GM19035 (cell line): ENCODE data around the gene RPIA.

ENCODE experiments used
- ATAC-seq: cut with Tn5 transposase; IDR thresholded peaks from one replicate; pipeline ENCODE4 v1.9.1; 2021; ENCODE audit not compliant: unreplicated experiment

Gene RPIA

GRCh38 chr2:88683160-88684021, 8.1 kb upstream of the RPIA start:
- ATAC-seq, result no peak

- ATAC-seq, result no peak
Measured at GRCh38 chr2:88684519-88684918, 7.0 kb upstream of the RPIA start.

- no peak for ATAC-seq
Measured at GRCh38 chr2:88686320-88686719, 5.2 kb upstream of the RPIA start.

GRCh38 chr2:88687384-88687783, 4.1 kb upstream of the RPIA start:
- no peak for ATAC-seq

GRCh38 chr2:88690591-88691338, 708 bp upstream of the RPIA start:
- peak; percentile 17 for ATAC-seq

- peak; percentile 6 for ATAC-seq
Measured at GRCh38 chr2:88692187-88692586, 714 bp downstream of the RPIA start.

- ATAC-seq, result no peak
Measured at GRCh38 chr2:88693911-88694414, 2.5 kb downstream of the RPIA start.

- no peak for ATAC-seq
Measured at GRCh38 chr2:88696611-88697010, 5.1 kb downstream of the RPIA start.

GRCh38 chr2:88697370-88698026, 6.0 kb downstream of the RPIA start:
- no peak for ATAC-seq

GRCh38 chr2:88698027-88698413, 6.5 kb downstream of the RPIA start:
- no peak for ATAC-seq

- ATAC-seq, result no peak
Measured at GRCh38 chr2:88698498-88699233, 7.2 kb downstream of the RPIA start.

- no peak for ATAC-seq
Measured at GRCh38 chr2:88707003-88707402, 15.5 kb downstream of the RPIA start.

GRCh38 chr2:88709181-88709631, 17.7 kb downstream of the RPIA start:
- no peak for ATAC-seq

- no peak for ATAC-seq
Measured at GRCh38 chr2:88711289-88711688, 19.8 kb downstream of the RPIA start.

- ATAC-seq, result no peak
Measured at GRCh38 chr2:88711897-88712296, 20.4 kb downstream of the RPIA start.

- no peak for ATAC-seq
Measured at GRCh38 chr2:88713408-88713807, 21.9 kb downstream of the RPIA start.

- no peak for ATAC-seq
Measured at GRCh38 chr2:88714667-88715066, 23.2 kb downstream of the RPIA start.

- ATAC-seq, result no peak
Measured at GRCh38 chr2:88720399-88720798, 28.9 kb downstream of the RPIA start.

GRCh38 chr2:88721268-88721667, 29.8 kb downstream of the RPIA start:
- no peak for ATAC-seq

GRCh38 chr2:88724643-88725332, 33.3 kb downstream of the RPIA start:
- ATAC-seq, result no peak
